GM18873 (cell line): ENCODE measurements around the gene DPM2.

Source experiments
- ATAC-seq: cut with Tn5 transposase; IDR thresholded peaks from one replicate; pipeline ENCODE4 v1.9.1; 2021; ENCODE audit warnings: mild to moderate bottlenecking, moderate library complexity, moderate number of reproducible peaks; ENCODE audit not compliant: unreplicated experiment, low FRiP score

Gene DPM2

GRCh38 chr9:127940593-127940992 lies 2.9 kb upstream of the DPM2 start:
- ATAC-seq, result no peak

- ATAC-seq, result no peak
These were observed 640 bp upstream of the DPM2 start for GRCh38 chr9:127938298-127938690.

GRCh38 chr9:127937056-127937387 lies 632 bp downstream of the DPM2 start:
- no peak for ATAC-seq

GRCh38 chr9:127936347-127936852 lies 1.3 kb downstream of the DPM2 start:
- ATAC-seq, result no peak

GRCh38 chr9:127935765-127936221 lies 1.9 kb downstream of the DPM2 start:
- ATAC-seq, result no peak

GRCh38 chr9:127934986-127935385 lies 2.7 kb downstream of the DPM2 start:
- no peak for ATAC-seq

GRCh38 chr9:127934248-127934647 lies 3.4 kb downstream of the DPM2 start:
- ATAC-seq, result no peak

- peak; percentile 10 for ATAC-seq
These were observed 6.4 kb downstream of the DPM2 start for GRCh38 chr9:127931092-127931881.

GRCh38 chr9:127930231-127931091 lies 7.2 kb downstream of the DPM2 start, which contains the start of gene PIP5KL1:
Gene PIP5KL1, minus strand, starts transcription at chr9:127930777. Its CDS starts 25 bp downstream, at chr9:127930752.
- ATAC-seq, result peak; percentile 66

- ATAC-seq, result no peak
These were observed 8.1 kb downstream of the DPM2 start for GRCh38 chr9:127929625-127929979.

- ATAC-seq, result no peak
These were observed 8.7 kb downstream of the DPM2 start for GRCh38 chr9:127928676-127929624.

- ATAC-seq, result no peak
These were observed 9.5 kb downstream of the DPM2 start for GRCh38 chr9:127927988-127928675.

GRCh38 chr9:127927201-127927987 lies 10.3 kb downstream of the DPM2 start:
- ATAC-seq, result no peak

GRCh38 chr9:127926906-127927200 lies 10.8 kb downstream of the DPM2 start:
- no peak for ATAC-seq

GRCh38 chr9:127925959-127926905 lies 11.4 kb downstream of the DPM2 start:
- ATAC-seq, result no peak

GRCh38 chr9:127924736-127925444 lies 12.8 kb downstream of the DPM2 start:
- no peak for ATAC-seq

- no peak for ATAC-seq
These were observed 13.9 kb downstream of the DPM2 start for GRCh38 chr9:127923771-127924170.
